K562 (cell line): ENCODE results near the gene MTA1. TPM values are rescaled to one million over a fixed set of nuclear protein-coding genes. Genes with fewer than 3 reads are reported as not detected.

Experiments
- ARID1B ChIP-seq: fragments of 450-650 bp; IDR thresholded peaks from 2 replicates; pipeline ENCODE4 v1.6.1; 2016; ENCODE audit warnings: antibody characterized with exemption, mild to moderate bottlenecking, inconsistent platforms
- FOXJ2 ChIP-seq: fragments of 200-800 bp; sonication (Bioruptor generic); IDR thresholded peaks from 2 replicates; pipeline ENCODE4 v1.6.1; 2016; ENCODE audit warnings: missing genetic modification characterization, missing compliant biosample characterization
- GTF2A2 ChIP-seq: IDR thresholded peaks from 2 replicates; pipeline ENCODE4 v1.6.1; 2016; ENCODE audit warnings: mild to moderate bottlenecking, missing genetic modification characterization, missing compliant biosample characterization
- HDAC2 ChIP-seq: fragments of 450-650 bp; IDR thresholded peaks from 2 replicates; pipeline ENCODE4 v1.6.1; 2016; ENCODE audit warnings: mild to moderate bottlenecking
- HDAC8 ChIP-seq: fragments of 450-650 bp; IDR thresholded peaks from 2 replicates; pipeline ENCODE4 v1.6.1; 2016; ENCODE audit warnings: mild to moderate bottlenecking, missing genetic modification characterization, moderate library complexity, missing compliant biosample characterization
- HLTF ChIP-seq: fragments of 450-650 bp; IDR thresholded peaks from 2 replicates; pipeline ENCODE4 v1.6.1; 2016
- IFI16 ChIP-seq: fragments of 250-450 bp; sonication (Bioruptor Pico); IDR thresholded peaks from 2 replicates; pipeline ENCODE4 v2.1.2; 2022; ENCODE audit warnings: mild to moderate bottlenecking, inconsistent platforms
- NFYB ChIP-seq: IDR thresholded peaks from 2 replicates; pipeline ENCODE4 v1.6.1; 2011; ENCODE audit warnings: mild to moderate bottlenecking, moderate library complexity; ENCODE audit not compliant: insufficient read length; ENCODE audit errors: extremely low read depth
- PHB ChIP-seq: fragments of 250-450 bp; sonication (Bioruptor Pico); IDR thresholded peaks from 2 replicates; pipeline ENCODE4 v1.5.0; 2021
- POLR3A ChIP-seq: IDR thresholded peaks from 2 replicates; pipeline ENCODE4 v1.6.1; 2011; ENCODE audit warnings: borderline replicate concordance, mild to moderate bottlenecking, moderate library complexity; ENCODE audit not compliant: insufficient read length, insufficient read depth; ENCODE audit errors: extremely low read depth
- PRPF4 ChIP-seq: fragments of 200-400 bp; formaldehyde crosslinking; IDR thresholded peaks from one replicate; pipeline ENCODE4 v1.6.1; 2017; ENCODE audit warnings: low read length, low read depth, mild to moderate bottlenecking; ENCODE audit not compliant: insufficient read depth, poor library complexity, severe bottlenecking
- PURB ChIP-seq: sonication (generic); formaldehyde crosslinking; IDR thresholded peaks from 2 replicates; pipeline ENCODE4 v1.9.0; 2021; ENCODE audit warnings: low read depth, mild to moderate bottlenecking, missing genetic modification reagents
- RBM14 ChIP-seq: fragments of 200-400 bp; formaldehyde crosslinking; IDR thresholded peaks from 2 replicates; pipeline ENCODE4 v1.6.1; 2018; ENCODE audit warnings: low read depth, mild to moderate bottlenecking, low read length, moderate library complexity, borderline replicate concordance; ENCODE audit not compliant: insufficient read depth
- RCOR1 ChIP-seq, 2 experiments: IDR thresholded peaks; 2 replicates each; pipeline ENCODE4 v1.6.1; 2012; ENCODE audit warnings: low read depth in 2 of 2, low read length in 2 of 2, borderline replicate concordance in 1 of 2, improper control_type of control experiment in 1 of 2
- SAFB ChIP-seq: fragments of 200-400 bp; formaldehyde crosslinking; IDR thresholded peaks from 2 replicates; pipeline ENCODE4 v1.6.1; 2017; ENCODE audit warnings: low read depth, low read length, borderline replicate concordance
- SRSF7 ChIP-seq: fragments of 200-400 bp; formaldehyde crosslinking; optimal IDR thresholded peaks from 2 replicates; pipeline ENCODE3; 2017; ENCODE audit warnings: mild to moderate bottlenecking, low read depth, low read length
- TFAM ChIP-seq: fragments of 250-450 bp; sonication (Bioruptor Pico); conservative IDR thresholded peaks from 2 replicates; pipeline ENCODE4 v1.5.0; 2021; ENCODE audit warnings: mild to moderate bottlenecking, moderate library complexity
- ZKSCAN3 ChIP-seq: fragments of 250-450 bp; sonication (Bioruptor Pico); IDR thresholded peaks from 2 replicates; pipeline ENCODE4 v1.4.0; 2020
- ZNF316 ChIP-seq: fragments of 450-650 bp; IDR thresholded peaks from 2 replicates; pipeline ENCODE4 v1.6.1; 2016
- ZNF586 ChIP-seq: fragments of 450-650 bp; formaldehyde crosslinking; conservative IDR thresholded peaks from 2 replicates; pipeline ENCODE4 v1.4.0; 2020; ENCODE audit warnings: mild to moderate bottlenecking, moderate library complexity
- ZNF75A ChIP-seq: fragments of 450-650 bp; formaldehyde crosslinking; IDR thresholded peaks from 2 replicates; pipeline ENCODE4 v1.4.0; 2020; ENCODE audit warnings: mild to moderate bottlenecking
- polyA plus RNA-seq, 8 experiments: library from polyadenylated mRNA; depleted of rRNA in 4 of 8; stranded (reverse) in 5 of 8; unstranded in 3 of 8; fragments of >200 nt; fragmentation: Nextera tagmentation in 2 of 8; fragmentation: Illumina TruSeq in 1 of 8; extraction: Ambion mirVana in 2 of 8; extraction: Trizol in 1 of 8; gene quantifications; 2 replicates each; pipeline versions ENCODE4 v1.2.1 to v1.2.3, GENCODE V29; 2011 to 2014; ENCODE audit warnings: inconsistent platforms in 1 of 8, missing spikeins in 1 of 8
- total RNA-seq, 7 experiments: library from RNA; depleted of rRNA in 6 of 7; stranded (reverse); fragments of >200 nt in 6 of 7; fragmentation: Illumina TruSeq in 2 of 7; extraction: Trizol in 2 of 7; gene quantifications; 2 replicates each; pipeline versions ENCODE4 v1.2.1 to v1.2.3, GENCODE V29; 2011 to 2021; ENCODE audit warnings: low replicate concordance in 1 of 7
- TF ChIP-seq, protein P1 (sequence below): fragments of 450-650 bp; formaldehyde crosslinking; IDR thresholded peaks from 2 replicates; pipeline ENCODE4 v1.4.0; 2022; ENCODE audit warnings: mild to moderate bottlenecking, moderate library complexity
- TF ChIP-seq, protein P2 (sequence below): fragments of 450-650 bp; IDR thresholded peaks from 2 replicates; pipeline ENCODE4 v1.6.1; 2016; ENCODE audit warnings: antibody characterized with exemption
- TF ChIP-seq, protein P3 (sequence below): fragments of 450-650 bp; formaldehyde crosslinking; IDR thresholded peaks from 2 replicates; pipeline ENCODE4 v1.4.0; 2020; ENCODE audit warnings: mild to moderate bottlenecking, mixed read lengths
- TF ChIP-seq, protein P4 (sequence below), 3 experiments: IDR thresholded peaks in 2 of 3; conservative IDR thresholded peaks in 1 of 3; 2 replicates each; pipeline ENCODE4 v1.5.1; 2011 to 2012; ENCODE audit warnings: low read length in 3 of 3, mild to moderate bottlenecking in 3 of 3, control low read depth in 2 of 3, improper control_type of control experiment in 1 of 3, inconsistent platforms in 1 of 3, low read depth in 1 of 3, mixed read lengths in 1 of 3, moderate library complexity in 1 of 3; ENCODE audit not compliant: insufficient read depth in 2 of 3

The MTA1 gene
- total and polyA plus RNA-seq, 9 of the 15 experiments (the other 6 are each of a cell fraction or from before 2014, with no cell fraction given): 0.13 to 118 (median 32.3) TPM

DNA sequence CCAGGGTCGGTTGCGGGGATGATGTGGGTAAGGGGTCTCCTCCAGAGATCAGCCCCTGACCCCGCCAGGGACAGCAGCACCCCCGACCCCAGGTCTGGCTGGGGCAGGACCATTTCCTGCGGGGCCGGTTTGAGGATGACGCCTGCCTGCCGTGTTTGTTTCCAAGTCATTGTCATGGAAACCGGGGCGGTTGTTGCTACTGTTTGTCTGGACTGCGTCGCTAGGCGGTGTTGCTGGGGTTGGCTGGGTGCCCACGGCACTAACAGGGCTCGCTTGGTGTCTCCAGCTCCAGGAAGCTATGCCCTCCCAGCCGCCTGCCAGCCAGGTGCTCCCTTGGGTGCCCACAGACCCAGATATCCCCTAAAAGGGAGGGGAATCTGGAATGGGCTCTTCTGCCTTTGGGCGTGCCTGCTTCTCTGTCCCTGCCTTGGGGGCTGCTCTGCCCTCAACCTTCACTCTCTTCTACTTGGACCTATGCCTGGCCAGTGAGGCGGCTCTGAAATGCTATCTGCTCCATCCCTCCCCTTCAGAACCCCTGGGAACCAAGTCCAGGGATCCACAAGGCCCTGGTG is 62.3 kb downstream of the MTA1 start (continued):
- TF ChIP-seq, protein P1, sequence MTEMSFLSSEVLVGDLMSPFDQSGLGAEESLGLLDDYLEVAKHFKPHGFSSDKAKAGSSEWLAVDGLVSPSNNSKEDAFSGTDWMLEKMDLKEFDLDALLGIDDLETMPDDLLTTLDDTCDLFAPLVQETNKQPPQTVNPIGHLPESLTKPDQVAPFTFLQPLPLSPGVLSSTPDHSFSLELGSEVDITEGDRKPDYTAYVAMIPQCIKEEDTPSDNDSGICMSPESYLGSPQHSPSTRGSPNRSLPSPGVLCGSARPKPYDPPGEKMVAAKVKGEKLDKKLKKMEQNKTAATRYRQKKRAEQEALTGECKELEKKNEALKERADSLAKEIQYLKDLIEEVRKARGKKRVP (CRISPR knock-in tag): no peak
- TF ChIP-seq SAFB: no peak
- no peak for TF ChIP-seq ZNF316
- no peak for TF ChIP-seq PHB (CRISPR knock-in tag)
- peak; percentile 100 for TF ChIP-seq FOXJ2
- no peak for TF ChIP-seq HDAC8 (tag)
- TF ChIP-seq SRSF7: no peak
- no peak for TF ChIP-seq GTF2A2
- no peak for TF ChIP-seq POLR3A
- no peak for TF ChIP-seq PURB (CRISPR knock-in tag)
- no peak for TF ChIP-seq TFAM
- no peak for TF ChIP-seq RBM14
- TF ChIP-seq, protein P2, sequence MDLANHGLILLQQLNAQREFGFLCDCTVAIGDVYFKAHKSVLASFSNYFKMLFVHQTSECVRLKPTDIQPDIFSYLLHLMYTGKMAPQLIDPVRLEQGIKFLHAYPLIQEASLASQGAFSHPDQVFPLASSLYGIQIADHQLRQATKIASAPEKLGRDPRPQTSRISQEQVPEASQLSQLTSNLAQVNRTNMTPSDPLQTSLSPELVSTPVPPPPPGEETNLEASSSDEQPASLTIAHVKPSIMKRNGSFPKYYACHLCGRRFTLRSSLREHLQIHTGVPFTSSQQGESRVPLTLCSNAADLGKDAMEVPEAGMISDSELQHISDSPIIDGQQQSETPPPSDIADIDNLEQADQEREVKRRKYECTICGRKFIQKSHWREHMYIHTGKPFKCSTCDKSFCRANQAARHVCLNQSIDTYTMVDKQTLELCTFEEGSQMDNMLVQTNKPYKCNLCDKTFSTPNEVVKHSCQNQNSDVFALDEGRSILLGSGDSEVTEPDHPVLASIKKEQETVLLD: no peak
- no peak for TF ChIP-seq RCOR1 (IDR thresholded peaks at IDR 0.05; ENCODE audit: borderline replicate concordance in 1 of 2, low read depth in 2 of 2, low read length in 2 of 2)
- TF ChIP-seq HDAC2: no peak
- no peak for TF ChIP-seq ARID1B
- no peak for TF ChIP-seq IFI16 (CRISPR knock-in tag)
- TF ChIP-seq, protein P3, sequence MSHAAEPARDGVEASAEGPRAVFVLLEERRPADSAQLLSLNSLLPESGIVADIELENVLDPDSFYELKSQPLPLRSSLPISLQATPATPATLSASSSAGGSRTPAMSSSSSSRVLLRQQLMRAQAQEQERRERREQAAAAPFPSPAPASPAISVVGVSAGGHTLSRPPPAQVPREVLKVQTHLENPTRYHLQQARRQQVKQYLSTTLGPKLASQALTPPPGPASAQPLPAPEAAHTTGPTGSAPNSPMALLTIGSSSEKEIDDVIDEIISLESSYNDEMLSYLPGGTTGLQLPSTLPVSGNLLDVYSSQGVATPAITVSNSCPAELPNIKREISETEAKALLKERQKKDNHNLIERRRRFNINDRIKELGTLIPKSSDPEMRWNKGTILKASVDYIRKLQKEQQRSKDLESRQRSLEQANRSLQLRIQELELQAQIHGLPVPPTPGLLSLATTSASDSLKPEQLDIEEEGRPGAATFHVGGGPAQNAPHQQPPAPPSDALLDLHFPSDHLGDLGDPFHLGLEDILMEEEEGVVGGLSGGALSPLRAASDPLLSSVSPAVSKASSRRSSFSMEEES (CRISPR knock-in tag): no peak
- no peak for TF ChIP-seq HLTF
- TF ChIP-seq, protein P4, sequence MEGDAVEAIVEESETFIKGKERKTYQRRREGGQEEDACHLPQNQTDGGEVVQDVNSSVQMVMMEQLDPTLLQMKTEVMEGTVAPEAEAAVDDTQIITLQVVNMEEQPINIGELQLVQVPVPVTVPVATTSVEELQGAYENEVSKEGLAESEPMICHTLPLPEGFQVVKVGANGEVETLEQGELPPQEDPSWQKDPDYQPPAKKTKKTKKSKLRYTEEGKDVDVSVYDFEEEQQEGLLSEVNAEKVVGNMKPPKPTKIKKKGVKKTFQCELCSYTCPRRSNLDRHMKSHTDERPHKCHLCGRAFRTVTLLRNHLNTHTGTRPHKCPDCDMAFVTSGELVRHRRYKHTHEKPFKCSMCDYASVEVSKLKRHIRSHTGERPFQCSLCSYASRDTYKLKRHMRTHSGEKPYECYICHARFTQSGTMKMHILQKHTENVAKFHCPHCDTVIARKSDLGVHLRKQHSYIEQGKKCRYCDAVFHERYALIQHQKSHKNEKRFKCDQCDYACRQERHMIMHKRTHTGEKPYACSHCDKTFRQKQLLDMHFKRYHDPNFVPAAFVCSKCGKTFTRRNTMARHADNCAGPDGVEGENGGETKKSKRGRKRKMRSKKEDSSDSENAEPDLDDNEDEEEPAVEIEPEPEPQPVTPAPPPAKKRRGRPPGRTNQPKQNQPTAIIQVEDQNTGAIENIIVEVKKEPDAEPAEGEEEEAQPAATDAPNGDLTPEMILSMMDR (IDR thresholded peaks at IDR 0.05 in 2 of 3, conservative IDR thresholded peaks at IDR 0.05 in 1 of 3; ENCODE audit: insufficient read depth in 2 of 3, low read depth in 1 of 3, low read length in 3 of 3): peak; percentile 30 to 33 (median 31); a peak in 2 of 6 replicates
- TF ChIP-seq ZKSCAN3 (CRISPR knock-in tag): no peak
- no peak for TF ChIP-seq ZNF75A (CRISPR knock-in tag)
- TF ChIP-seq PRPF4: no peak
- no peak for TF ChIP-seq NFYB
- no peak for TF ChIP-seq ZNF586 (CRISPR knock-in tag)
